CD4-positive, alpha-beta T cell treated with Interleukin-1 beta for 1 hour (primary cell): ENCODE measurements around the gene MESP2.
A peak's percentile ranks its signal among the peaks of the same experiment; 100 is the strongest.

Experiments used
- DNase-seq, 2 donors: peaks; one replicate each; pipeline ENCODE4 v3.0.0-alpha.2; 2020 to 2022

The MESP2 gene

GRCh38 chr15:89776274-89777072 is at the start of gene MESP2:
TSS of gene MESP2 (plus strand) at chr15:89776332. CDS start at chr15:89776358, 26 bp downstream.
- peak; percentile 42 to 71 for DNase-seq

- DNase-seq = no peak
These were observed 47.9 kb upstream of the MESP2 start for GRCh38 chr15:89728254-89728653.

- DNase-seq = no peak
These were observed 44.9 kb upstream of the MESP2 start for GRCh38 chr15:89731275-89731674.

- no peak for DNase-seq
These were observed 43.5 kb upstream of the MESP2 start for GRCh38 chr15:89732451-89733172.

GRCh38 chr15:89735773-89736172 is 40.4 kb upstream of the MESP2 start:
- DNase-seq = no peak

GRCh38 chr15:89740137-89740536 is 36.0 kb upstream of the MESP2 start:
- peak; percentile 49 to 76 for DNase-seq

- DNase-seq = no peak
These were observed 33.1 kb upstream of the MESP2 start for GRCh38 chr15:89743011-89743410.

- DNase-seq = no peak
These were observed 32.5 kb upstream of the MESP2 start for GRCh38 chr15:89743594-89743993.

GRCh38 chr15:89745131-89745530 is 31.0 kb upstream of the MESP2 start:
- DNase-seq = no peak

GRCh38 chr15:89745768-89746167 is 30.4 kb upstream of the MESP2 start:
- DNase-seq = no peak

- no peak for DNase-seq
These were observed 29.7 kb upstream of the MESP2 start for GRCh38 chr15:89746386-89746780.

- no peak for DNase-seq
These were observed 28.1 kb upstream of the MESP2 start for GRCh38 chr15:89747708-89748682.

GRCh38 chr15:89749054-89749453 is 27.1 kb upstream of the MESP2 start:
- no peak for DNase-seq

GRCh38 chr15:89749526-89749925 is 26.6 kb upstream of the MESP2 start:
- no peak for DNase-seq

- no peak for DNase-seq
These were observed 26.1 kb upstream of the MESP2 start for GRCh38 chr15:89749951-89750559.

- DNase-seq = peak; percentile 89 to 93
These were observed 25.3 kb upstream of the MESP2 start, which contains the start of gene MESP1 for GRCh38 chr15:89750560-89751542. TSS of gene MESP1 (minus strand) at chr15:89751249. CDS start at chr15:89751231, 18 bp downstream.

- no peak for DNase-seq
These were observed 24.4 kb upstream of the MESP2 start for GRCh38 chr15:89751748-89752147.

GRCh38 chr15:89753855-89754254 is 22.3 kb upstream of the MESP2 start:
- DNase-seq = no peak

- DNase-seq = no peak
These were observed 21.6 kb upstream of the MESP2 start for GRCh38 chr15:89754361-89755154.

GRCh38 chr15:89755701-89756100 is 20.4 kb upstream of the MESP2 start:
- DNase-seq = no peak
